ENCODE results near the gene HAND1. TPM values are rescaled to one million over a fixed set of nuclear protein-coding genes. Genes with fewer than 3 reads are reported as not detected.

The HAND1 gene
- total and polyA plus RNA-seq, 3 donors from 2014 or later, result 0.24 TPM; not detected in 2

DNA sequence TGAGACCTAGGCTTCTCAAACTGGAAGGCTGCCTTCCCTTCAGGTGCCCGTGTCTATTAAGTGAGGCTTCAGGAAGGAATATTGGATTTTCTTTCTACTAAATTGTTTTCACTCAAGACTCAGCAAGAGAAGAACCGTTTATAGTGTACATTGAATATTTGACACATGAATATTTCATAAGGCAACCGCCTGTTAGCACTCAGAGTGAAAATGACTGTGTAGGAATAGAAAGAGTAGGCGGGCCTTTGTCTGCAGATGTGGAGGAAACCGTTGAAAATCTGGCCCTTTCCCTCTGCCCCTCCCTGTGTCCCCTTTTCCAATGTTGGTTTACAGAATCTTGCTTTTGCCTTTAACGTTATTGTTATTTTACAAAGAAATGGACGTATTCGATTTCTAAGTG lies 26.1 kb downstream of the HAND1 start:
- intact Hi-C loops (cut with DNase I; ENCODE audit: low total_unique reads), result no loop called here
- 91 to 92% methylated on average over 8 of the region's 8 CpGs for WGBS, 2 donors
- peaks cover 6% of the 10 kb centered on the region for H3K4me1 ChIP-seq
- no peaks in the 10 kb centered on the region for H3K9me3 ChIP-seq
- no peaks in the 10 kb centered on the region for H3K27me3 ChIP-seq
- H3K4me3 ChIP-seq, result no peak overlapping the region
- TF ChIP-seq, protein P1, sequence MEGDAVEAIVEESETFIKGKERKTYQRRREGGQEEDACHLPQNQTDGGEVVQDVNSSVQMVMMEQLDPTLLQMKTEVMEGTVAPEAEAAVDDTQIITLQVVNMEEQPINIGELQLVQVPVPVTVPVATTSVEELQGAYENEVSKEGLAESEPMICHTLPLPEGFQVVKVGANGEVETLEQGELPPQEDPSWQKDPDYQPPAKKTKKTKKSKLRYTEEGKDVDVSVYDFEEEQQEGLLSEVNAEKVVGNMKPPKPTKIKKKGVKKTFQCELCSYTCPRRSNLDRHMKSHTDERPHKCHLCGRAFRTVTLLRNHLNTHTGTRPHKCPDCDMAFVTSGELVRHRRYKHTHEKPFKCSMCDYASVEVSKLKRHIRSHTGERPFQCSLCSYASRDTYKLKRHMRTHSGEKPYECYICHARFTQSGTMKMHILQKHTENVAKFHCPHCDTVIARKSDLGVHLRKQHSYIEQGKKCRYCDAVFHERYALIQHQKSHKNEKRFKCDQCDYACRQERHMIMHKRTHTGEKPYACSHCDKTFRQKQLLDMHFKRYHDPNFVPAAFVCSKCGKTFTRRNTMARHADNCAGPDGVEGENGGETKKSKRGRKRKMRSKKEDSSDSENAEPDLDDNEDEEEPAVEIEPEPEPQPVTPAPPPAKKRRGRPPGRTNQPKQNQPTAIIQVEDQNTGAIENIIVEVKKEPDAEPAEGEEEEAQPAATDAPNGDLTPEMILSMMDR (IDR thresholded peaks at IDR 0.05), result no peak
- no peak for TF ChIP-seq POLR2A (IDR thresholded peaks at IDR 0.05)
- no peaks in the 10 kb centered on the region for H3K36me3 ChIP-seq (ENCODE audit: low read depth, missing control alignments)
- H3K27ac ChIP-seq, result no peak overlapping the region
- no peak for DNase-seq

DNA sequence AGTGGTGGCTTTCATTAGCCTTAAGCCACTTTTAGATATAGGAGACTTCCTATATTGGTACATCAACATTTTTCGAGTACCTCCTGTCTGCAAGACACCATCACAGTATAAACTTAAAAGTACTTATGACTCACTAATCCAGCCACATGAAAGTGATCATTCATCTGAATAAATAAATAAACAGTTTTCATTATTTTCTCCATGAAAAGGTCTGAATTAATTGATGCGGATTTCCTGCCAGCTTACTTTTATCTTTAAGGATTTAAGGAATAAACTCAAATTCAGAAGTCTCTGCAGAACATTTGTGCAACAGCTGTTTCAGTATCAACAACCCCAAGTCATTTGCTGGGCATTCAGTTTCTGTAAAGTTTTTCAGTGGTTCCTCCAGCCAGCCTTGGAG lies 28.2 kb downstream of the HAND1 start:
- Histone ChIP-seq H3K27ac (no peak overlapping the region), H3K27me3 (no peaks in the 10 kb centered on the region), H3K4me3 (no peak overlapping the region), H3K9me3 (no peaks in the 10 kb centered on the region), H3K4me1 (peaks cover 10% of the 10 kb centered on the region), H3K36me3 (ENCODE audit: low read depth, missing control alignments) (no peaks in the 10 kb centered on the region)
- intact Hi-C loops (cut with DNase I; ENCODE audit: low total_unique reads), result no loop called here
- DNase-seq, result no peak
- WGBS, 2 donors, result 88 to 89% methylated on average over 2 of the region's 2 CpGs
- TF ChIP-seq POLR2A (IDR thresholded peaks at IDR 0.05), result no peak
- TF ChIP-seq, protein P1 (IDR thresholded peaks at IDR 0.05), result no peak

DNA sequence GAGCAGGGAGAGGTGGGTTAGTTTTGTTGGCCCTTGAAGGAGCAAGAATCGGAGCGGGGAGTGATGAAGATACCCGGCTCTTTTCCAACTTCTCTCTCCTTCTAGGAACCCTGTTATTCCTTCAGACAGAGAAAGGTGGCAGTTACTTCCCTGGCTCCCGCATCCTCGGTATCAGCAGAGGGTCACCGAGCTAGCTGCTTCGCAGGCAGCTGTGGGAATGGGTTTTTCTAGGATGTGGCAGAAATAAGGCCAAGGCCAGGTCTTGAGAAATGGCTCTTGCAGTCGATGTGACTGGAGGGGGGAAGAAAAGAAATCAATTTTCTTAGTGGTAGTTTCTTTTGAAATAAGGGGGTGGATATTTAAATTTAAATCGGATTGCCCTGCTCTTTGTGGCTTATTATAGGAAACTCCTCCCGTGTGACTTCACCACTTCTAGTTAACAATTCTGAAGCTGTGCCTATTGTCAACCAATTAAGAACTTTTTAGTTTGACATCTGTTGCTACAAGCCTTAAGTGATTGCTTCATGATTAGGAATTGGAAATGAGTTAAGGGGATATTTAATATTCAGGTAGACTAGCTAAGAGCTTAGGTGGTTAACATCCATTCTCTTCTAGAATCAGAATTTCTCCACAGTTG lies 30.8 kb downstream of the HAND1 start:
- Histone ChIP-seq H3K4me1 (peaks cover 15% of the 10 kb centered on the region), H3K9me3 (no peaks in the 10 kb centered on the region), H3K36me3 (ENCODE audit: low read depth, missing control alignments) (no peaks in the 10 kb centered on the region), H3K27me3 (no peaks in the 10 kb centered on the region), H3K4me3 (peak overlapping the region; percentile 77 to 88), H3K27ac (peak overlapping the region; percentile 51 to 87)
- intact Hi-C loops (cut with DNase I; ENCODE audit: low total_unique reads), result no loop called here
- DNase-seq, result no peak
- TF ChIP-seq, protein P1 (IDR thresholded peaks at IDR 0.05), result no peak
- no peak for TF ChIP-seq POLR2A (IDR thresholded peaks at IDR 0.05)
- 1 to 2% methylated on average over 10 of the region's 10 CpGs for WGBS, 2 donors

DNA sequence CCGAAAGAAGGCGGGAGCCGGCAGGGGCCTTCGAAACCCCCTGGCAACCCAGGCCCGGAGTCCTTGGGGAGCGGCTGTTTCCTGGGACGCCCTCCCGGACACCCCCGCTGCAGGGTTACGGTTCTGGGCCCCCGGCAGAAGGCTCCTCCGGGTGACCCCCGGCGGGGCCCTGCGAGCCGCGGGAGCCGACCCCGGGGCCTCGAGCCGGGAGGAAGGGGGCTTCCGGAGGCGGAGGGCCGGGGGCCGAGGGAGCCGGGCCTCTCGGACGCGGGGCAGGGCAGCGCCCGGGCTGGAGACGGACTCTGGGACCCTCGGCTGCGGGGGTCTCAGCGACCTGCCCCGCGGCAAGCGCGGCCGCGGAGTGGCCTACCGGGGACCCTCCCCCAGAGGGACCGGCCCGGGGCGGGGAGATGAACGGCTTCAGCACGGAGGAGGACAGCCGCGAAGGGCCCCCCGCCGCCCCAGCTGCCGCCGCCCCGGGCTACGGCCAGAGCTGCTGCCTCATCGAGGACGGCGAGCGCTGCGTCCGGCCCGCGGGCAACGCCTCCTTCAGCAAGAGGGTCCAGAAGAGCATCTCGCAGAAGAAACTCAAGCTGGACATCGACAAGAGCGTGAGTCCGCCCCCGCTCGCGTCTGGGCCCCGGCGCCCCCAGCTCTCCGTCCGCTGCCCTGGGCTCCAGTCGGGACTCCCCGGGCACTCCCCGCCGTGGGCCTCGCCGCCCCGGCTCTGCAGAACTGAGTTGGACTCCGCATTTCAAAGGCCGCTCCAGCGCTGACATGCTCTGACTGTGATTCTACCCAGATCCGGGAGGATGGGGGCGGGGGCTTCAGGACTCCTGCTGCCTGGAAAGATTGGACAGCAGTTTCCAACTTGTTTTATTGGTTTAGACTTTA lies 31.6 kb downstream of the HAND1 start:
- Histone ChIP-seq H3K36me3 (ENCODE audit: low read depth, missing control alignments) (no peaks in the 10 kb centered on the region), H3K27me3 (no peaks in the 10 kb centered on the region), H3K4me1 (peaks cover 15% of the 10 kb centered on the region), H3K4me3 (peak overlapping the region; percentile 77 to 88), H3K27ac (peak overlapping the region; percentile 51 to 87), H3K9me3 (no peaks in the 10 kb centered on the region)
- DNase-seq, result peak; percentile 81
- TF ChIP-seq POLR2A (IDR thresholded peaks at IDR 0.05), result no peak
- TF ChIP-seq, protein P1 (IDR thresholded peaks at IDR 0.05), result no peak
- WGBS, 2 donors, result 1% methylated on average over 75 of the region's 87 CpGs; no CpG with 5 or more reads in 1 of the 2 donors
- intact Hi-C loops (cut with DNase I; ENCODE audit: low total_unique reads), result no loop called here

Data from testis (tissue), 3 donors.